HG03025 (cell line): ENCODE measurements around the gene SPDYE6.
"Not testable (repeated sequence)": the region's sequence is repeated elsewhere in the genome, so short reads cannot be mapped to it uniquely, and the experiment has no call there.

ENCODE experiments used
- ATAC-seq: cut with Tn5 transposase; IDR thresholded peaks from one replicate; pipeline ENCODE4 v1.9.1; 2021; ENCODE audit warnings: mild to moderate bottlenecking, moderate library complexity; ENCODE audit not compliant: unreplicated experiment, low FRiP score

The SPDYE6 gene

DNA sequence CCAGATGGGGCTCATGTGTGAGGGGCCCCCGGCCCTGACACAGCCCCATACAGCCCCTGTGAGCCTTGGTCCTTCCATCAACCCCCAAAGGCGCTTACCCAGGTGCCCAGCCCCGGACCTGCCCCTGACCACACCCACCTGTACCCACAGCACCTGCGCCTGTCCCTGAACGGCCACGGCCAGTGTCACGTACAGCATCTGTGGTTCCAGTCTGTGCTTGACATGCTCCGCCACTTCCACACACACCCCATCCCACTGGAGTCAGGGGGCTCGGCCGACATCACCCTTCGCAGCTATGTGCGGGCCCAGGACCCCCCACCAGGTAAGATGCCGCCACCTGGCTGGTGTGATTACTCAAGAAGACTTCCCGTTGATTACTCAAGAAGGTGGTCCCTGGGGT is 36.1 kb downstream of the SPDYE6 start:
- ATAC-seq: no peak

DNA sequence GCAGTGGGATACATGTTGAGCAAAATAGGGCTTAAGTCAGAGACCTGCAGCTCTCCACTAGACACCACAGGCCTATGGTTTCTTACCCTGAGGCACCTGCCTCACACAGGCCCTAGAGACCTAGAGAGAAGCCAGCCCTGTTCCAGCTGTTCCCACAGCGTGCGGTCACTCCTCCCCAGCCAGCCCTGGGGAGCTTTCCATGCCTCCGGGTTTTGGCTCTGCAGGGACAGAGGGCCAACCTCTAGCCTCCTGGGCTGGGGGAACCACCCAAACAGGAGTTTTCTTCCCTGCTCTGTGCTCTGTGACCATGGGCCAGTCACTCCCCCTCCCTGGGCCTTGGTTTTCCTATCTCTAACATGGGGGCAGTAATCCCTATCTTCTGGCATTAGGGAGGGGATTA is 36.6 kb downstream of the SPDYE6 start:
- no peak for ATAC-seq

DNA sequence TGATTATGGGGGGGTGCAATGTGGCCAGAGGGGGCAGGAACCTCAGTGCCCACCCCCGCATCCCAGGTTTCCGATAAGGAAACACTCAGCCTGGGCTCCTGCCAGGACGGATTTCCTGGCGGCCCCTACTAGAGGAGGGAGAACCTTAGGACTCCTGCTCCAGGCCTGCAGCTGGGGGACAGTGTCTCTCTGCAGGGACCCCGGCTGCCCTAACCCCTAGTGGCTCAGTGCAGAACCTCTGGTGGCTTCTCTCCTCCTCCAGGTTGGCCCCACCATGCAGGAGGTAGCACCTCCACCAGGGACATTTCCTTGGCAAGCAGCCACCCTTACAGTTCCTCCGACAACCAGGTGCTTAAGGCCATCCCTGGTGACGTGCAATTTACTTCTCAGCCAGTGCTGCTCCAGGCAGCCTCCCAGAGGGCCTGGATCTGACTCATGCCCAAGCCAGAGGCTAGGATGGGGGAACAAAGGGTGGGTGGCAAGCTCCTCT is 37.7 kb downstream of the SPDYE6 start:
- ATAC-seq: no peak

DNA sequence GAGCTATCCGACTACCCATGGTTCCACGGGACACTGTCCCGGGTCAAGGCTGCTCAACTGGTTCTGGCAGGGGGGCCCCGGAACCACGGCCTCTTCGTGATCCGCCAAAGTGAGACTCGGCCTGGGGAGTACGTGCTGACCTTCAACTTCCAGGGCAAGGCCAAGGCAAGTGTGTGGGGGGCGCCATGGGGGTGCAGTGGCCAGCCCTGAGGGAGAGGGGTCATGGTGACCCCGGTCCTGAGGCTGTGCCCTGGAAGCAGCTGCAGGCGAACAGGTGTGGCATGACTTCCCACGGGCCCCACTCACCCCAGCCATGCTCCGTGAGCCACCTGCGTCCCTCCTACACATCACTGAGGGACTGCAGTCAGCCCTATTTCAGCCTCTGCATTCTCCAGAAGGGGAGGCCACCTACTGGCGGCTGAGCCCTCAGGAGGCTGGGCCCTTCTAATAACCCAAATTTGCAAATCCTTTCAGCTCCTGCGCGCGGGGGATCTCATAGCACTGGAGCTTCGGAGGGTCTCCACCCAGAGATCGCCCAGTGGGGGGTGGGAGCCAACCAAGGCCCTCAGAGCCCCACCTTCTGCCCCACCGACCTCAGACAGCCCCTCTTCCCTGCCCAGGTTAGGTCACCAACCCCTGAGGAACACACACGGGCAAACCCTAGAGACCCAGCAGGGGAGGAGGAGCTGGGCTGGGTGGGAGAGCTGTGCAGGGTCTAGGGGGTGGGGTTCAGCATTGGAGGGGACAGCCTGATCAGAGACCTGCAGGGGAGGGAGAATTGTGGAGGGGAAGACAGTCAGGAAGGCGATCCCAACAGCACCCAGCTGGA is 38.8 kb downstream of the SPDYE6 start:
- no peak for ATAC-seq

DNA sequence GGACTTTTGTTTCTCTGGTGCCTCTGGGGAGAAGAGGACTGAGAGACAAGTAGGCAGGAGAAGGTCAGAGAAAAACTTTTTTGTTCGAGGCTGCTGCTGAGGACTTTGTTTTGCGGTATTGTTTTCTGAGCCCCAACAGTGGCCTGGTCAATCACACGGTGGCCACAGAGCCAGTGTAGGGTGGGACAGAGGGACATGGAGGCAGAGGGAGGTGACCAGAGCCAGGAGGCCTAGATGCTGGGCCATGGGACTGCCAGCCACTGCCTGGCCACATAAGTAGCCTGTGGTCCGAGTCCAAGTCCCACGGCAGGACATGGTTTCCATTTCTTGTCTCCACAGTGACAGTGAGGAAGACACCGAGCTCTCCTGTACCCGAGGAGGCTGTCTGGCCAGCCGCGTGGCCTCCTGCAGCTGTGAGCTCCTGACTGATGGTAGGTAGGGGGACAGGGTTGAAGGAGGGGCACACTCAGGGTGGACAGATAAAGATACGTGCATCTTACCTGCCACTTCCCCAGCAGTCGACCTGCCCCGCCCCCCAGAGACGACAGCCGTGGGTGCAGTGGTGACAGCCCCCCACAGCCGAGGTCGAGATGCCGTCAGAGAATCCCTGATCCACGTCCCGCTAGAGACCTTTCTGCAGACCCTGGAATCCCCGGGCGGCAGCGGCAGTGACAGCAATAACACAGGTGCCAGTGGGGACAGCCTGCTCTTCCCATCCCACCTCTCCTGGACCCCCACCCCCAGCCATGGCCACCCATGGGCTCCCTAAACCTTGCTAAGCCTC is 42.1 kb downstream of the SPDYE6 start:
- ATAC-seq: no peak

DNA sequence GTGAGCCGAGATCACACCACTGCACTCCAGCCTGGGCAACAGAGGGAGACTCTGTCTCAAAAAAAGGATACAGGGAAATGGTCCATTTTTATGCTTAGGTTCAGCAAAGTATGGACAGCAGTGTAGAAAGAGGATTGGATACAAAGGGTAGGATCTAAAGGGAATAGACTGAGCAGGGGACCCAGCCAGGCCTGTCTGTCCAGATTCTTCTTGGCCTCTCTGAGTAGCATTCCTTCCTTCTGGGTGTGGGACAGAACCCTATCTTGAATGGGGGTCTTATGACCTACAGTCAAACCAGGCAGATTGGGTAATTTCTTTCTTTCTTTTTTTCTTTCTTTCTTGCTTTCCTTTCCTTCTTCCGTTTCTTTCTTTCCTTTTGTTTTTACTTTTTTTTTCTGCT is 43.9 kb downstream of the SPDYE6 start:
- no peak for ATAC-seq

DNA sequence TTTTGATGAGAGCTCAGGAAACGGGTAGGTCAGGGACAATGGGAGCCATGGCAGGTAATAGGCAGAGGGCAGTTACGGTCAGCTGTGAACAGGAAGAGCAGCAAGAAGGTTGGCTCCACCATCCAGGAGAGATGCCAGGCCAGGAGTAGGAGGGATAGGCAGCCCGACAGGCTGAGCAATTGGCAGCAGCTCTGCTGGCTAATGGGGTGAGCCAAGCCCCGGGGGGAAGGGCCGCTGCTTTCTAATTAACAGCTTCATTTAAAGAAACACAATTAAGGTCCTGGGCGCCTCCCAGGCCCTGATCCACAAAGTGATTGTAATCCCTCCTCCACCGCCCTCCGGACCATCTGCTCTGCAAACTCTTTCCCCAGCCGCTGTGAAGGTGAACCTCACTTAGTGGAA is 45.8 kb downstream of the SPDYE6 start:
- ATAC-seq: no peak

DNA sequence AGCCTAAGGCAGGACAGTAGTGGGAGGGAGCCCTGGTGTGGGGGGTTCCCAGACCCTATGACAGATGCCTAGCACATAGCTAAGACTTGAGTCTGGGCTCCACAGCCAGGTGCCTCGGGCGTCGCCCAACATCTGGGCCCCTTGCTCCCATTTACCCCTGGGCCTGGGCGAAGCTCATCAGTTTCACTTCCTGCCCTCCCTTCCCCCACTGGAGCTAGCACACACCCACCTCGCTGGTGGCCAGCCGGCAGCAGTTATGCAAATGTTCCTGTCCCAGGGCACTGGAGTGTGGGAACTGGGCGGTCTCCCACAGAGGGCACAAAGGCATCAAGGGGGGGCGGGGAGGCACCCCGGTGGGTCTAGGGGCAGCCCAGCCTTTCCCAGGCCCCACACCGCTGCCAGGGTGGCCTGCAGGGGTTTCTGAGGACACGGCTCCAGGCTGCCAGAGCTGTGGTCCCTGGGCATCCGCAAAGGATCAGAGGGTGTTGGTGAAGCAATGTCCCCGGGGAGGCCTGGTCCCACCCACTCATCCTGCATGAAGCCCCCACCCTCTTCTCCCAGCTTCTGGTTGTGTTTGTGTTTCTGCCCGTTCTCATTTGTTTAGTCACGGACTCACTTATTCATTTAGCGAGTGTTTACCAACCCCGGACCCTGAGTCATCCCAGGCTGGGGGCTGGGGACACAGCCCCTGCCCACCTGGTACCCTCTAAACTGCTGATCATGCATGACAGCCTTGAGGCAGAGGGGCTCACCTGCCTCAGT is 49.1 kb downstream of the SPDYE6 start:
- peak; percentile 58 for ATAC-seq

DNA sequence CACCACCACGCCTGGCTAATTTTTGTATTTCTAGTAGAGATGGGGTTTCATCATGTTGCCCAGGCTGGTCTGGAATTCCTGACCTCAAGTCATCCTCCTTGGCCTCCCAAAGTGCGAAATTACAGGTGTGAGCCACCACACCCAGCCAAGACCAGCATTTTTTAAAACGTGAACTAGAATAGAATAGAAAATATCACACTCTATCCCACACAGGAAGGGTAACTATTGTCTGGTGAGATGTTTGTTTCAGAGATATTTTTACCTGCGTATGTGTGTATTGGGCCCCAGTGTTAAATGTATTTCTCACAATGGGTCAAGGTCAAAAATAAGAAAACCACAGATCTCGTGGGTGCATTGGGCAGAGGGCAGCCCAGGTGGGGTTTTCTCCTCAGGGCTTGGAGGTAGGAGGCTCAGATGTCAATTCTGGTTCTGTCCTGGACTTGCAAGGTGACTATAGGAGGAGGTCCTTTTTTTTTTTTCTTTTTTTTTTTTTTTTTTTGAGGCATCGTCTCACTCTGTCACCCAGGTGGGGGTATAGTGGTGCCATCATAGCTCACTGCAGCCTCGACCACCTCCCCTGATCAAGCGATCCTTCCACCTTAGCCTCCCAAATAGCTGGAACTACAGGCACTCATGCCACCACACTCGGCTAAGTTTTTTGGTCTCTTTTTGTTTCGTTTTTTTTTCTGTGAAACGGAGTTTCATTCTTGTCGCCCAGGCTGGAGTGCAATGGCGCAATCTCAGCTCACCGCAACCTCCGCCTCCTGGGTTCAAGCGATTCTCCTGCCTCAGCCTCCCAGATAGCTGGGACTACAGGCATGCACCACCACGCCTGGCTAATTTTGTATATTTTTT is 50.6 kb downstream of the SPDYE6 start:
- ATAC-seq: peak; percentile 52

DNA sequence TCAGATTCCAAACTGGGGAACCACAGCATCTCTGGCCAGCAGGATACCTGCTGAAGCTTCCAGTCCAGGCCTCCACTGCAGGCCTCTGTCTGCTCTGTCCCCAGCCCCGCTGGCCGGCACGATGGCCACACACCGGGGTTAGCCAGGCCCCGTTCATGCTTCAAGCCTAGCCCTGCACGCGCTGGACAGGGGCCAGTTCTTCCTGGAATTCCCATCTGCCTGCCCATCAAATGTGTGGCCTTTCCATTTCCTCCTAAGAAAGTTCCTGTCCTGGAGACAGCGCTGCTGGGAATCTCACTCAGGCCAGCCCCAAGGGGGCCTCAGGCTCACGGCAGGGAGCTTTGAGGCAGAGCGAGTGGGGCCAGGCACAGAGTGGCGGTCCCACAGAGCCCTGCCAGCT is 51.6 kb downstream of the SPDYE6 start:
- ATAC-seq: no peak

DNA sequence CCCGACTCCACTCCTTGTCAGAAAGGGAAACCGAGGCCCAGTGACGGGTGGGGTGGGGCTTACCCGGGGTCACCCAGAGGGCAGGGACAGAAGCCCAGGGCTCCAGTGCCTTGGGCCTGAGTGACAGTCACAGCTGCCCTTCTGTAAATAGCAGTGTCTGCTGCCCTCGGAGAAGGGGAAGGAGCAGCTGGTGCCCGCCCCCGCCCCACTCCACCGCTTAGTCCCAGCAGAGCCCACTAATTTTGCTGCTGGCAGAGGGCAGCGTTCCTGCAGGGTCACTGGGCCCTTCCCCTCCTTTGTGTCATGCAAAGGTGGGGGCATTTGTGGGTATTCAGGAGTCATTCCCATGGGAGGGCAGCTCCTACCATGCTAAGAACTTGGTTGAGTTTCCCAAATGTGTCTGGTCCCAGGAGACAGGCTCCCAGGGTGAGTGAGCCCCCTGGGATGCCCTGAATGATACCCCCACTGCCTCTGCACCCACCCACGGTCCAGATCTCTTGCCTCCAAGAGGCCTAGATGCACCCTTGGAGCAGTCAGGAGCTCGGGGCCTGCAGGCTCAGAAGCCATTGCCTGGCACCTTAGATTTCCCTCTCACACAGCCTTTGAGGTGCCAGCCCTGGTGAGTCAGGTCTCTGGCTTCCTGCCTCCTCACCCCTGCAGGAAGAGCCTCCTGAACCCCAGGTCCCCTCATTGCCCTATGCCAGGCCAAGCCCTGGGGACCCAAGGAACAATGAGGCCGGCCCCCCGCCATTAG is 52.4 kb downstream of the SPDYE6 start:
- no peak for ATAC-seq

DNA sequence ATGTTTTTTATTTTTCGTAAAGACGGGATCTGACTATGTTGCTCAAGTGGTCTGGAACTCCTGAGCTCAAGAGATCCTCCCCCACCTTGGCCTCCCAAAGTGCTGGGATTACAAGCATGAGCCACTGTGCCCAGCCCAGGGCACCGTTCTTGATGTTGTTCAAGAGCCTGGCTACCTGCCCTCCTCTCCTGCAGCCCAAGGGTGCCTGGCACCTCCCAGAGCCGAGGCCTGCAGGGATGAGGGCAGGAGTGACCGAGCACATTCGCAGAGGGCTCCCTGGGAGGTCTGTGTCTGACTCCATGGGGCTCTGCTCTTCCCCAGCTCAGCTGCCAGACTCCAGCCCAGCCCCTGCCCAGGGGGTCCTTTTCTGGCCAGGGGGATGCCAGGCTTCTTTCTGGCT is 54.2 kb downstream of the SPDYE6 start:
- no peak for ATAC-seq

DNA sequence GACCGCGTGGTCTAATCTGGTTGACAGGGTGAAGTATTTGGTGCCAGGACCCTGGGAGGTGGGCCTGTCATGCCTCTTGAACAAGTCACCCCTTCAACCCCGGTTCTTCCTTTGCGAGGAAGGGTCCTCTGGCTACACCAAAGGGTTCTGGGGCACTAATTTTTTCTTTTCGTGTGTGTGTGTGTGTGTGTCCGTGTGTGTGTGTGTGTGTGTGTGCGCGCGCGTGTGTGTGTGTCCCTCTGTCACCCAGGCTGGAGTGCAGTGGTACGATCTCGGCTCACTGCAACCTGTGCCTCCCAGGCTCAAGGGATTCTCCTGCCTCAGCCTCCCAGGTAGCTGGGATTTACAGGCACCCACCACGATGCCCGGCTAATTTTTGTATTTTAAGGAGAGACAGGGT is 54.9 kb downstream of the SPDYE6 start:
- not testable (repeated sequence) for ATAC-seq

DNA sequence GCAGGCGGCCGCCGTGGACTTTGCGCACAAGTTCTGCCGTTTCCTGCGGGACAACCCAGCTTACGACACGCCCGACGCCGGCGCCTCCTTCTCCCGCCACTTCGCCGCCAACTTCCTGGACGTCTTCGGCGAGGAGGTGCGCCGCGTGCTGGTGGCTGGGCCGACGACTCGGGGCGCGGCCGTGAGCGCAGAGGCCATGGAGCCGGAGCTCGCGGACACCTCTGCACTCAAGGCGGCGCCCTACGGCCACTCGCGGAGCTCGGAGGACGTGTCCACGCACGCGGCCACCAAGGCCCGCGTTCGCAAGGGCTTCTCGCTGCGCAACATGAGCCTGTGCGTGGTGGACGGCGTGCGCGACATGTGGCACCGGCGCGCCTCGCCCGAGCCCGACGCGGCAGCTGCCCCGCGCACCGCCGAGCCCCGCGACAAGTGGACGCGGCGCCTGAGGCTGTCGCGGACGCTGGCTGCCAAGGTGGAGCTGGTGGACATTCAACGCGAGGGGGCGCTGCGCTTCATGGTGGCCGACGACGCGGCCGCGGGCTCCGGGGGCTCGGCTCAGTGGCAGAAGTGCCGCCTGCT is 55.5 kb downstream of the SPDYE6 start:
- no peak for ATAC-seq

DNA sequence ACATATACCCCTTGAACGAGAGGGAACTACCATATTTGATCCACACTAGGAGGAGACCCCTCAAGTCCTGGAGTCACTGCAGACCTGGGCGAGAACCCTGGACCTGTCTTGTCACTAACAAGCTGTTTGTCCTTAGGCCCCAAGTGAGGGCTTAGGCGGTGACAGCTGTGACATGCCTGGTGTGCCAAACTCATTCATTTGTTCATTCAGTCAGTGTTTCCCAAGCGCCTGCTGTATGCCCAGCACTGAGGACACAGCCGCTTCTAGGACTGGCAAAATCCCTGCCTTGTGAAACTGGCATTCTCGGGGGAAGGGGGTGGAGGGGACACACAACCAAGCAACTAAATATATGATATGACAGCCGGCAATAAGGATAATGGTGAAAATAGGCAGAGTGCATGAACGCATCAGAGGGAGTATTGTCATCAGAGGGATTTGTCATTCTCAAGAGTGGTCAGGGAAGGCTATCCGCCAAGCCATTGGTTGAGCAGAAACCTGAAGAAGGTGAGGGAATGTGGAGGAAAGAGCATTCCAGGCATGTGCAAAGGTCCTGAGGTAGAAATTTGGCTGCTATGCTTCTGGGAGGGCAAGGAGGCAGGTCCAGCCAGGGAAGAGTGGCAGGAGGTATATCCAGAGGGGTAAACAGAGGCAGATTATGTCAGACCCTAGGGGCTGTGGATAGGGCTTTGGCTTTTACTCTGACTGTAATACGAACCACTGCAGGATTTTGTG is 58.6 kb downstream of the SPDYE6 start:
- ATAC-seq: no peak

DNA sequence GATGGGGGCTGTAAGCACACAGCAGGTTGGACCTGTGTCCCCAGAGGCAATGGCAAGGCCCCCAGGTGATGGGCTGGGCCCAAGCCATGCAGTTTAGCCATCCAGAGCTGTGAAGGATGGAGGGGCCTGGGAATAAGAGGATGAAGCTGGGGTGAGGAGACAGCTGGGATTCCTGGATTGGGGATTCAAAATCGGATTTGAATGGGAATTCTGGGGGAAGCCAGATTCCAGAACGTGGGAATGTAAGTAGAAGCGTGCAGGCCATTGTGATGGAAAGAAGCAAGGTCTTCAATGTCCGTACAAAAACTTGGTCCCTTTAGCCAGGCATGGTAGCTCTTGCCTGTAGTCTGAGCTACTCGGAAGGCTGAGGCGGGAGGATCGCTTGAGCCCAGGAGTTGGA is 59.7 kb downstream of the SPDYE6 start:
- ATAC-seq: no peak

DNA sequence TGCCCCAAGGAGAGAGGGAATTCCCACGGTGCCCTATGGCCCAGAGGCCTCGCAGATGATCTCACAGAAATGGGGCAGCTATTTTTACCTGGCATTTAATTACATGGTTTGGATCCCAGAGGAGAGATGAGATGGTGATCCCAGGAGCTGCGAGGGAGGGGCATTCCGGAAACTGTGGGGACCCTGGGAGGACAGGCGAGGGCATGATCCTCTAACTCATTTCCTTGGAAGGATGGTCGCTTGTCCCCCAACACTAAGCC is 60.1 kb downstream of the SPDYE6 start:
- ATAC-seq: no peak
